ENCODE measurements around the gene SSBP4. TPM values are rescaled to one million over a fixed set of nuclear protein-coding genes. Genes with fewer than 3 reads are reported as not detected.

SSBP4 gene
- total and polyA plus RNA-seq, 2 experiments from 2014 or later: 44.4 to 52.0 TPM

- Mint-ChIP-seq H3K4me1 (peaks cover 25% of the 10 kb centered on the region), H3K27ac (no peak overlapping the region), H3K9me3 (no peaks in the 10 kb centered on the region), H3K27me3 (ENCODE audit: insufficient read depth, low read depth, poor library complexity) (peaks cover 23% of the 10 kb centered on the region), H3K4me3 (no peak overlapping the region), H3K36me3 (ENCODE audit: low read depth) (no peaks in the 10 kb centered on the region; the same call in 2 of the 3 replicates)
- no peaks in the 10 kb centered on the region for H3K4me1 ChIP-seq (ENCODE audit: insufficient read depth)
- H3K36me3 ChIP-seq (ENCODE audit: insufficient read depth): no peaks in the 10 kb centered on the region
- TF ChIP-seq EZH2phosphoT487 (IDR thresholded peaks at IDR 0.05; ENCODE audit: unreplicated experiment) (no peak), JUNB (IDR thresholded peaks at IDR 0.05; ENCODE audit: unreplicated experiment) (no peak), POLR2AphosphoS5 (IDR thresholded peaks at IDR 0.05; ENCODE audit: low read depth) (no peak), CREB1 (CRISPR knock-in tag; IDR thresholded peaks at IDR 0.05; ENCODE audit: low read depth) (no peak), ETS1 (IDR thresholded peaks at IDR 0.05) (no peak), STAT1 (IDR thresholded peaks at IDR 0.05; ENCODE audit: unreplicated experiment) (no peak), ZNF114 (CRISPR knock-in tag; IDR thresholded peaks at IDR 0.05) (no peak), ZNF331 (CRISPR knock-in tag; IDR thresholded peaks at IDR 0.05; ENCODE audit: low read depth) (no peak), EZH2 (IDR thresholded peaks at IDR 0.05; ENCODE audit: low read depth, unreplicated experiment) (no peak), CTCF (conservative IDR thresholded peaks at IDR 0.05; ENCODE audit: low read depth in 2 of 2) (no peak), NANOG (IDR thresholded peaks at IDR 0.05; ENCODE audit: borderline replicate concordance) (no peak), REST (IDR thresholded peaks at IDR 0.05; ENCODE audit: unreplicated experiment) (no peak)
- TF ChIP-seq, protein P1, sequence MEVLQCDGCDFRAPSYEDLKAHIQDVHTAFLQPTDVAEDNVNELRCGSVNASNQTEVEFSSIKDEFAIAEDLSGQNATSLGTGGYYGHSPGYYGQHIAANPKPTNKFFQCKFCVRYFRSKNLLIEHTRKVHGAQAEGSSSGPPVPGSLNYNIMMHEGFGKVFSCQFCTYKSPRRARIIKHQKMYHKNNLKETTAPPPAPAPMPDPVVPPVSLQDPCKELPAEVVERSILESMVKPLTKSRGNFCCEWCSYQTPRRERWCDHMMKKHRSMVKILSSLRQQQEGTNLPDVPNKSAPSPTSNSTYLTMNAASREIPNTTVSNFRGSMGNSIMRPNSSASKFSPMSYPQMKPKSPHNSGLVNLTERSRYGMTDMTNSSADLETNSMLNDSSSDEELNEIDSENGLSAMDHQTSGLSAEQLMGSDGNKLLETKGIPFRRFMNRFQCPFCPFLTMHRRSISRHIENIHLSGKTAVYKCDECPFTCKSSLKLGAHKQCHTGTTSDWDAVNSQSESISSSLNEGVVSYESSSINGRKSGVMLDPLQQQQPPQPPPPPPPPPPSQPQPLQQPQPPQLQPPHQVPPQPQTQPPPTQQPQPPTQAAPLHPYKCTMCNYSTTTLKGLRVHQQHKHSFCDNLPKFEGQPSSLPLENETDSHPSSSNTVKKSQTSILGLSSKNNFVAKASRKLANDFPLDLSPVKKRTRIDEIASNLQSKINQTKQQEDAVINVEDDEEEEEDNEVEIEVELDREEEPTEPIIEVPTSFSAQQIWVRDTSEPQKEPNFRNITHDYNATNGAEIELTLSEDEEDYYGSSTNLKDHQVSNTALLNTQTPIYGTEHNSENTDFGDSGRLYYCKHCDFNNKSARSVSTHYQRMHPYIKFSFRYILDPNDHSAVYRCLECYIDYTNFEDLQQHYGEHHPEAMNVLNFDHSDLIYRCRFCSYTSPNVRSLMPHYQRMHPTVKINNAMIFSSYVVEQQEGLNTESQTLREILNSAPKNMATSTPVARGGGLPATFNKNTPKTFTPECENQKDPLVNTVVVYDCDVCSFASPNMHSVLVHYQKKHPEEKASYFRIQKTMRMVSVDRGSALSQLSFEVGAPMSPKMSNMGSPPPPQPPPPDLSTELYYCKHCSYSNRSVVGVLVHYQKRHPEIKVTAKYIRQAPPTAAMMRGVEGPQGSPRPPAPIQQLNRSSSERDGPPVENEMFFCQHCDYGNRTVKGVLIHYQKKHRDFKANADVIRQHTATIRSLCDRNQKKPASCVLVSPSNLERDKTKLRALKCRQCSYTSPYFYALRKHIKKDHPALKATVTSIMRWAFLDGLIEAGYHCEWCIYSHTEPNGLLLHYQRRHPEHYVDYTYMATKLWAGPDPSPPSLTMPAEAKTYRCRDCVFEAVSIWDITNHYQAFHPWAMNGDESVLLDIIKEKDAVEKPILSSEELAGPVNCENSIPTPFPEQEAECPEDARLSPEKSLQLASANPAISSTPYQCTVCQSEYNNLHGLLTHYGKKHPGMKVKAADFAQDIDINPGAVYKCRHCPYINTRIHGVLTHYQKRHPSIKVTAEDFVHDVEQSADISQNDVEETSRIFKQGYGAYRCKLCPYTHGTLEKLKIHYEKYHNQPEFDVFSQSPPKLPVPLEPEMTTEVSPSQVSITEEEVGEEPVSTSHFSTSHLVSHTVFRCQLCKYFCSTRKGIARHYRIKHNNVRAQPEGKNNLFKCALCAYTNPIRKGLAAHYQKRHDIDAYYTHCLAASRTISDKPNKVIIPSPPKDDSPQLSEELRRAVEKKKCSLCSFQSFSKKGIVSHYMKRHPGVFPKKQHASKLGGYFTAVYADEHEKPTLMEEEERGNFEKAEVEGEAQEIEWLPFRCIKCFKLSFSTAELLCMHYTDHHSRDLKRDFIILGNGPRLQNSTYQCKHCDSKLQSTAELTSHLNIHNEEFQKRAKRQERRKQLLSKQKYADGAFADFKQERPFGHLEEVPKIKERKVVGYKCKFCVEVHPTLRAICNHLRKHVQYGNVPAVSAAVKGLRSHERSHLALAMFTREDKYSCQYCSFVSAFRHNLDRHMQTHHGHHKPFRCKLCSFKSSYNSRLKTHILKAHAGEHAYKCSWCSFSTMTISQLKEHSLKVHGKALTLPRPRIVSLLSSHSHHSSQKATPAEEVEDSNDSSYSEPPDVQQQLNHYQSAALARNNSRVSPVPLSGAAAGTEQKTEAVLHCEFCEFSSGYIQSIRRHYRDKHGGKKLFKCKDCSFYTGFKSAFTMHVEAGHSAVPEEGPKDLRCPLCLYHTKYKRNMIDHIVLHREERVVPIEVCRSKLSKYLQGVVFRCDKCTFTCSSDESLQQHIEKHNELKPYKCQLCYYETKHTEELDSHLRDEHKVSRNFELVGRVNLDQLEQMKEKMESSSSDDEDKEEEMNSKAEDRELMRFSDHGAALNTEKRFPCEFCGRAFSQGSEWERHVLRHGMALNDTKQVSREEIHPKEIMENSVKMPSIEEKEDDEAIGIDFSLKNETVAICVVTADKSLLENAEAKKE (CRISPR knock-in tag; IDR thresholded peaks at IDR 0.05): no peak
- no peak overlapping the region for H3K4me3 ChIP-seq
- peaks cover 29% of the 10 kb centered on the region for H3K79me2 ChIP-seq (replicated peaks; ENCODE audit: insufficient read depth)
- no peaks in the 10 kb centered on the region for H3K9me2 ChIP-seq (ENCODE audit: insufficient read depth)
- H2AFZ ChIP-seq: no peak overlapping the region
- H3F3A ChIP-seq (replicated peaks; ENCODE audit: low read depth): peaks cover 10% of the 10 kb centered on the region; the same call in 1 of the 2 replicates
- ATAC-seq (no peak), DNase-seq (ENCODE audit: low spot score) (no peak)
- 0 out of 2 replicates have a peak overlapping the region, but pooled peaks have one; percentile 45 for H3K27ac ChIP-seq (ENCODE audit: low read depth)
- H3K4me2 ChIP-seq: no peak overlapping the region
- no peaks in the 10 kb centered on the region for H3K27me3 ChIP-seq (ENCODE audit: insufficient read depth)
- no peaks in the 10 kb centered on the region; the same call in 1 of the 2 replicates for H4K20me1 ChIP-seq (replicated peaks; ENCODE audit: insufficient read depth)
These were observed 57.4 kb downstream of the SSBP4 start for GRCh38 chr19:18476507-18477041.
